K562 (cell line): ENCODE results near the gene ALOX12. TPM values are rescaled to one million over a fixed set of nuclear protein-coding genes. Genes with fewer than 3 reads are reported as not detected.
A peak's percentile ranks its signal among the peaks of the same experiment; 100 is the strongest.
"Not testable (repeated sequence)": the region's sequence is repeated elsewhere in the genome, so short reads cannot be mapped to it uniquely, and the experiment has no call there.

Experiments
- ATAC-seq: fragments of 200-7000 bp; cut with Tn5 transposase; 3 replicates; pipeline ENCODE4 v1.9.1; 2020; ENCODE audit warnings: moderate library complexity
- BruUV-seq: library from RNA; stranded (reverse); fragments of 400-500 nt; replicated peaks from 2 replicates; lab custom pipeline; 2021; lab: Mats Ljungman, UMichigan
- CTCF ChIA-PET: fragments of 300-600 bp; formaldehyde crosslinking; extraction: SDS; loops from one replicate; lab custom pipeline; 2021; ENCODE audit warnings: low intra/inter-chr PET ratio; lab: Yijun Ruan, JAX
- POLR2A ChIA-PET: fragments of 300-600, 350-650 bp; sonication (Branson Sonifier 250); formaldehyde crosslinking; extraction: SDS; loops from one replicate; lab custom pipeline; 2021; ENCODE audit warnings: antibody characterized with exemption, inconsistent platforms; lab: Yijun Ruan, JAX
- DNase-seq, 4 experiments: peaks; one replicate each; pipeline versions ENCODE4 v3.0.0 to v3.0.0-alpha.2; 2011 to 2018; ENCODE audit warnings: low spot score in 3 of 4, mixed read lengths in 3 of 4; ENCODE audit errors: extremely low read depth in 1 of 4
- FAIRE-seq: peaks from 2 replicates; lab custom pipeline; 2011; peaks lifted over from hg19 to GRCh38; lab: Jason Lieb, UNC
- H2AFZ ChIP-seq: 2 replicates; pipeline ENCODE4 v1.6.0; 2011; ENCODE audit warnings: low read depth, low read length, control low read depth, inconsistent platforms
- H3K27ac ChIP-seq: fragments of 200-600 bp; 3 replicates; pipeline ENCODE4 v1.8.0; 2011; ENCODE audit warnings: low read depth, mild to moderate bottlenecking, control low read depth, inconsistent platforms, low read length, moderate library complexity, mixed read lengths; ENCODE audit errors: extremely low read depth
- H3K27me3 ChIP-seq, 2 experiments: fragments of 300-600 bp in 1 of 2; 2 replicates in 1 of 2; 3 replicates in 1 of 2; pipeline versions ENCODE4 v1.6.0 to v1.8.0; 2011; ENCODE audit warnings: inconsistent platforms in 2 of 2, low read length in 2 of 2, mild to moderate bottlenecking in 1 of 2, mixed read lengths in 1 of 2, moderate library complexity in 1 of 2; ENCODE audit not compliant: control insufficient read depth in 2 of 2, insufficient read depth in 2 of 2
- H3K36me3 ChIP-seq: fragments of 300-600 bp; 3 replicates; pipeline ENCODE4 v1.8.0; 2011; ENCODE audit warnings: mild to moderate bottlenecking, low read length, inconsistent platforms; ENCODE audit not compliant: control insufficient read depth, insufficient read depth
- H3K4me1 ChIP-seq, 2 experiments: fragments of 200-600 bp in 1 of 2; replicated peaks in 1 of 2; 2 replicates in 1 of 2; 3 replicates in 1 of 2; pipeline versions ENCODE4 v1.5.1 to v1.8.0; 2011; ENCODE audit warnings: inconsistent platforms in 2 of 2, low read length in 2 of 2, mild to moderate bottlenecking in 1 of 2, mixed read lengths in 1 of 2, moderate library complexity in 1 of 2; ENCODE audit not compliant: control insufficient read depth in 2 of 2, insufficient read depth in 2 of 2
- H3K4me2 ChIP-seq: 2 replicates; pipeline ENCODE4 v1.6.1; 2011; ENCODE audit warnings: low read length, control low read depth, inconsistent platforms, mixed read lengths; ENCODE audit not compliant: insufficient read depth
- H3K4me3 ChIP-seq: fragments of 200-600 bp; sonication (generic), shearing (Covaris generic); 2 replicates; pipeline ENCODE4 v1.5.1; 2016; ENCODE audit warnings: control low read depth, inconsistent platforms
- H3K79me2 ChIP-seq: fragments of 200-600 bp; 3 replicates; pipeline ENCODE4 v1.8.0; 2011; ENCODE audit warnings: low read length, inconsistent platforms; ENCODE audit not compliant: control insufficient read depth, insufficient read depth
- H3K9ac ChIP-seq, 2 experiments: 2 replicates each; pipeline versions ENCODE4 v1.6.0 to v1.6.1; 2011; ENCODE audit warnings: low read depth in 2 of 2, low read length in 2 of 2, control low read depth in 1 of 2, inconsistent platforms in 1 of 2, mild to moderate bottlenecking in 1 of 2, mixed read lengths in 1 of 2; ENCODE audit not compliant: insufficient read depth in 1 of 2
- H3K9me1 ChIP-seq: one replicate; pipeline ENCODE4 v1.6.0; 2011; ENCODE audit warnings: inconsistent platforms, mild to moderate bottlenecking, low read length, moderate library complexity; ENCODE audit not compliant: control insufficient read depth, insufficient read depth
- H3K9me3 ChIP-seq: replicated peaks from 2 replicates; pipeline ENCODE4 v1.5.1; 2011; ENCODE audit warnings: low read depth, low read length, inconsistent platforms; ENCODE audit not compliant: control insufficient read depth, insufficient read depth
- H4K20me1 ChIP-seq: replicated peaks from 2 replicates; pipeline ENCODE4 v1.6.1; 2011; ENCODE audit warnings: low read length, inconsistent platforms, mixed read lengths; ENCODE audit not compliant: control insufficient read depth, insufficient read depth
- ATF7 ChIP-seq: fragments of 450-650 bp; IDR thresholded peaks from 2 replicates; pipeline ENCODE4 v1.7.1; 2014; ENCODE audit warnings: mild to moderate bottlenecking, moderate library complexity
- CBFA2T2 ChIP-seq: fragments of 450-650 bp; conservative IDR thresholded peaks from 2 replicates; pipeline ENCODE4 v1.6.1; 2017; ENCODE audit warnings: mild to moderate bottlenecking
- DACH1 ChIP-seq: fragments of 450-650 bp; IDR thresholded peaks from 2 replicates; pipeline ENCODE4 v1.6.1; 2018; ENCODE audit not compliant: partially characterized antibody
- DPF2 ChIP-seq: fragments of 450-650 bp; IDR thresholded peaks from 2 replicates; pipeline ENCODE4 v1.6.1; 2016
- EP400 ChIP-seq: fragments of 450-650 bp; IDR thresholded peaks from 2 replicates; pipeline ENCODE4 v1.6.1; 2017; ENCODE audit warnings: antibody characterized with exemption, mild to moderate bottlenecking, moderate library complexity
- FOXJ2 ChIP-seq: fragments of 200-800 bp; sonication (Bioruptor generic); IDR thresholded peaks from 2 replicates; pipeline ENCODE4 v1.6.1; 2016; ENCODE audit warnings: missing genetic modification characterization, missing compliant biosample characterization
- HDAC1 ChIP-seq, 2 experiments: fragments of 450-650 bp; IDR thresholded peaks; 2 replicates each; pipeline ENCODE4 v1.6.1; 2016 to 2017; ENCODE audit warnings: inconsistent platforms in 1 of 2, mild to moderate bottlenecking in 1 of 2, moderate library complexity in 1 of 2
- HLTF ChIP-seq: fragments of 450-650 bp; IDR thresholded peaks from 2 replicates; pipeline ENCODE4 v1.6.1; 2016
- MEF2A ChIP-seq: IDR thresholded peaks from 2 replicates; pipeline ENCODE4 v1.6.1; 2011; ENCODE audit warnings: low read depth, mild to moderate bottlenecking, low read length, moderate library complexity; ENCODE audit not compliant: control insufficient read depth
- MEIS2 ChIP-seq: fragments of 450-650 bp; IDR thresholded peaks from 2 replicates; pipeline ENCODE4 v1.6.1; 2014; ENCODE audit warnings: mild to moderate bottlenecking; ENCODE audit not compliant: partially characterized antibody
- PHB2 ChIP-seq: fragments of 450-650 bp; IDR thresholded peaks from 2 replicates; pipeline ENCODE4 v1.6.1; 2017; ENCODE audit warnings: low read depth
- RNF2 ChIP-seq: sonication (generic); IDR thresholded peaks from 2 replicates; pipeline ENCODE4 v1.6.1; 2016
- SMARCA5 ChIP-seq: fragments of 450-650 bp; IDR thresholded peaks from 2 replicates; pipeline ENCODE4 v1.6.1; 2016
- SPI1 ChIP-seq: IDR thresholded peaks from 2 replicates; pipeline ENCODE4 v1.6.1; 2011; ENCODE audit warnings: low read depth, low read length, control low read depth, borderline replicate concordance
- TARDBP ChIP-seq: fragments of 450-650 bp; IDR thresholded peaks from 2 replicates; pipeline ENCODE4 v1.6.1; 2016
- TBL1XR1 ChIP-seq, 2 experiments: IDR thresholded peaks; 2 replicates each; pipeline ENCODE4 v1.6.1; 2012; ENCODE audit warnings: improper control_type of control experiment in 2 of 2, low read length in 2 of 2, mild to moderate bottlenecking in 1 of 2
- TCF3 ChIP-seq: sonication (generic); formaldehyde crosslinking; IDR thresholded peaks from 2 replicates; pipeline ENCODE4 v1.4.0; 2020; ENCODE audit warnings: mild to moderate bottlenecking, missing genetic modification reagents
- WGBS: fragments of 100-300 bp; shearing (Covaris generic); methylation state at CpG from one replicate; pipeline ENCODE4 v1.1.6; 2016; ENCODE audit warnings: low coverage, mixed read lengths; ENCODE audit not compliant: insufficient coverage; ENCODE audit errors: missing lambda C conversion rate; 5-methylcytosine and 5-hydroxymethylcytosine counted together
- in situ Hi-C: fragments of 300-500 bp; cut with MboI; formaldehyde crosslinking; loops from 4 replicates; pipeline ENCODE4 v1.15.0; 2018; ENCODE audit warnings: inconsistent platforms, mixed read lengths
- intact Hi-C: fragments of 100-400 bp; cut with micrococcal nuclease; formaldehyde crosslinking; loops from 2 replicates; pipeline ENCODE4 v1.14.2; 2022
- polyA plus RNA-seq, 8 experiments: library from polyadenylated mRNA; depleted of rRNA in 4 of 8; stranded (reverse) in 5 of 8; unstranded in 3 of 8; fragments of >200 nt; fragmentation: Nextera tagmentation in 2 of 8; fragmentation: Illumina TruSeq in 1 of 8; extraction: Ambion mirVana in 2 of 8; extraction: Trizol in 1 of 8; gene quantifications; 2 replicates each; pipeline versions ENCODE4 v1.2.1 to v1.2.3, GENCODE V29; 2011 to 2014; ENCODE audit warnings: inconsistent platforms in 1 of 8, missing spikeins in 1 of 8
- total RNA-seq, 7 experiments: library from RNA; depleted of rRNA in 6 of 7; stranded (reverse); fragments of >200 nt in 6 of 7; fragmentation: Illumina TruSeq in 2 of 7; extraction: Trizol in 2 of 7; gene quantifications; 2 replicates each; pipeline versions ENCODE4 v1.2.1 to v1.2.3, GENCODE V29; 2011 to 2021; ENCODE audit warnings: low replicate concordance in 1 of 7
- TF ChIP-seq, protein P1 (sequence below): sonication (generic); IDR thresholded peaks from 2 replicates; pipeline ENCODE4 v1.6.1; 2016
- TF ChIP-seq, protein P2 (sequence below), 2 experiments: fragments of 450-650 bp in 1 of 2; sonication (generic) in 1 of 2; formaldehyde crosslinking in 1 of 2; IDR thresholded peaks in 1 of 2; conservative IDR thresholded peaks in 1 of 2; 2 replicates each; pipeline versions ENCODE4 v1.6.1 to v1.8.1; 2016 to 2023; ENCODE audit warnings: mild to moderate bottlenecking in 2 of 2, moderate library complexity in 2 of 2, inconsistent platforms in 1 of 2, missing genetic modification reagents in 1 of 2
- TF ChIP-seq, protein P3 (sequence below): fragments of 250-450 bp; sonication (Bioruptor Pico); IDR thresholded peaks from 2 replicates; pipeline ENCODE4 v1.8.0; 2022; ENCODE audit warnings: moderate library complexity, mild to moderate bottlenecking, inconsistent platforms

ALOX12 gene
- total and polyA plus RNA-seq, 9 of the 15 experiments (the other 6 are each of a cell fraction or from before 2014, with no cell fraction given): 0.09 to 1.1 (median 0.47) TPM; not detected in 1

DNA sequence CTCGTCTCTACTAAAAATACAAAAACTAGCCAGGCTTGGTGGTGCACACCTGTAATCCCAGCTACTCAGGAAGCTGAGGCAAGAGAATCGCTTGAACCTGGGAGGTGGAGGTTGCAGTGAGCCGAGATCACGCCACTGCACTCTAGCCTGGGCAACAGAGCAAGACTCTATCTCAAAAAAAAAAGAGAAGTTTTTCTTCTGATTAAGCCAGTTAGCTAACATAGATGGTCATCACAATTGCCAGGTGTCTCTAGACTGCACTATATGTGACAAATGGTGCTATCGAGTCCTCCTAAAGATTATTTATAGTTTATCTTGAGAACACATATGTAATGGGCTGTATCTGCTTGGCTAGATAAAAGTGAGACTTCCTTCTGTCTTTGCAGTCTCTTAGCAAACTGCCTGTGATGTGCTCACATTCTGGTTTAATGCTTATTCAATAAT lies 2.2 kb upstream of the ALOX12 start:
- H3K4me2 ChIP-seq: peak overlapping the region; percentile 52; the same call in 1 of the 2 replicates
- BruUV-seq: not testable (repeated sequence)
- TF ChIP-seq EP400 (peak; percentile 56; the same call in 1 of the 2 replicates), DACH1 (peak; percentile 24), SMARCA5 (peak; percentile 65; the same call in 1 of the 2 replicates), MEIS2 (peak; percentile 94), DPF2 (peak; percentile 95), TARDBP (peak; percentile 65; the same call in 1 of the 2 replicates), MEF2A (peak; percentile 91), CBFA2T2 (peak; percentile 97), SPI1 (0 out of 2 replicates have a peak, but pooled peaks have one; percentile 9), ATF7 (peak; percentile 30; the same call in 1 of the 2 replicates), TCF3 (CRISPR knock-in tag) (peak; percentile 96), FOXJ2 (tag) (0 out of 2 replicates have a peak, but pooled peaks have one; percentile 38), TBL1XR1 (IDR thresholded peaks at IDR 0.05; ENCODE audit: low read length in 2 of 2) (peak in 1 of 2 experiments; percentile 88; a peak in 2 of 4 replicates), PHB2 (peak; percentile 85), HDAC1 (IDR thresholded peaks at IDR 0.05) (peak in 1 of 2 experiments; percentile 20; a peak in 1 of 4 replicates), RNF2 (peak; percentile 30; the same call in 1 of the 2 replicates), HLTF (peak; percentile 63; the same call in 1 of the 2 replicates)
- TF ChIP-seq, protein P1, sequence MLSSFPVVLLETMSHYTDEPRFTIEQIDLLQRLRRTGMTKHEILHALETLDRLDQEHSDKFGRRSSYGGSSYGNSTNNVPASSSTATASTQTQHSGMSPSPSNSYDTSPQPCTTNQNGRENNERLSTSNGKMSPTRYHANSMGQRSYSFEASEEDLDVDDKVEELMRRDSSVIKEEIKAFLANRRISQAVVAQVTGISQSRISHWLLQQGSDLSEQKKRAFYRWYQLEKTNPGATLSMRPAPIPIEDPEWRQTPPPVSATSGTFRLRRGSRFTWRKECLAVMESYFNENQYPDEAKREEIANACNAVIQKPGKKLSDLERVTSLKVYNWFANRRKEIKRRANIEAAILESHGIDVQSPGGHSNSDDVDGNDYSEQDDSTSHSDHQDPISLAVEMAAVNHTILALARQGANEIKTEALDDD: peak; percentile 49
- TF ChIP-seq, protein P2, sequence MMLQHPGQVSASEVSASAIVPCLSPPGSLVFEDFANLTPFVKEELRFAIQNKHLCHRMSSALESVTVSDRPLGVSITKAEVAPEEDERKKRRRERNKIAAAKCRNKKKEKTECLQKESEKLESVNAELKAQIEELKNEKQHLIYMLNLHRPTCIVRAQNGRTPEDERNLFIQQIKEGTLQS (IDR thresholded peaks at IDR 0.05): peak; percentile 19; the same call in 1 of the 2 replicates
- TF ChIP-seq, protein P2 (CRISPR knock-in tag; conservative IDR thresholded peaks at IDR 0.05): not testable (repeated sequence)
- TF ChIP-seq, protein P3, sequence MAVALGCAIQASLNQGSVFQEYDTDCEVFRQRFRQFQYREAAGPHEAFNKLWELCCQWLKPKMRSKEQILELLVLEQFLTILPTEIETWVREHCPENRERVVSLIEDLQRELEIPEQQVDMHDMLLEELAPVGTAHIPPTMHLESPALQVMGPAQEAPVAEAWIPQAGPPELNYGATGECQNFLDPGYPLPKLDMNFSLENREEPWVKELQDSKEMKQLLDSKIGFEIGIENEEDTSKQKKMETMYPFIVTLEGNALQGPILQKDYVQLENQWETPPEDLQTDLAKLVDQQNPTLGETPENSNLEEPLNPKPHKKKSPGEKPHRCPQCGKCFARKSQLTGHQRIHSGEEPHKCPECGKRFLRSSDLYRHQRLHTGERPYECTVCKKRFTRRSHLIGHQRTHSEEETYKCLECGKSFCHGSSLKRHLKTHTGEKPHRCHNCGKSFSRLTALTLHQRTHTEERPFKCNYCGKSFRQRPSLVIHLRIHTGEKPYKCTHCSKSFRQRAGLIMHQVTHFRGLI (CRISPR knock-in tag): 0 out of 2 replicates have a peak, but pooled peaks have one; percentile 4

More for the DNA sequence above, 2.2 kb upstream of the ALOX12 start:
- H3K27me3 ChIP-seq, H3K9me3 ChIP-seq, in situ Hi-C loops, H4K20me1 ChIP-seq, H3K9me1 ChIP-seq, H3K79me2 ChIP-seq, intact Hi-C loops, H3K4me3 ChIP-seq: not testable (repeated sequence)
- ATAC-seq (peak; percentile 79), DNase-seq (peak; percentile 29 to 86 (median 48)), FAIRE-seq (peak; percentile 84)
- Histone ChIP-seq H3K36me3 (peaks cover 23% of the 10 kb centered on the region), H3K27ac (peak overlapping the region; percentile 91), H2AFZ (peak overlapping the region; percentile 78), H3K9ac (peak overlapping the region in 1 of 2 experiments; percentile 70; a peak in 2 of 4 replicates), H3K4me1 (peaks cover 30 to 38% of the 10 kb centered on the region in 2 experiments)
- WGBS: 4% methylated on average over 4 of the region's 5 CpGs
- ChIA-PET POLR2A (interaction anchor here (1.0 to 1.2 kb wide), 3 partner anchors 9 to 83 kb away, joined by 3 to 4 read pairs (median 3); no protein-coding TSS in a partner anchor), CTCF (interaction anchor here (0.9 kb wide), 1 partner anchor 83 kb away, joined by 3 read pairs; no protein-coding TSS in a partner anchor)
